Islet of Langerhans (tissue), 1 donor: ENCODE data around the gene STEAP4.

ENCODE experiments used
- FAIRE-seq: peaks from one replicate; lab custom pipeline; 2011; peaks lifted over from hg19 to GRCh38; lab: Jason Lieb, UNC

Gene STEAP4

DNA sequence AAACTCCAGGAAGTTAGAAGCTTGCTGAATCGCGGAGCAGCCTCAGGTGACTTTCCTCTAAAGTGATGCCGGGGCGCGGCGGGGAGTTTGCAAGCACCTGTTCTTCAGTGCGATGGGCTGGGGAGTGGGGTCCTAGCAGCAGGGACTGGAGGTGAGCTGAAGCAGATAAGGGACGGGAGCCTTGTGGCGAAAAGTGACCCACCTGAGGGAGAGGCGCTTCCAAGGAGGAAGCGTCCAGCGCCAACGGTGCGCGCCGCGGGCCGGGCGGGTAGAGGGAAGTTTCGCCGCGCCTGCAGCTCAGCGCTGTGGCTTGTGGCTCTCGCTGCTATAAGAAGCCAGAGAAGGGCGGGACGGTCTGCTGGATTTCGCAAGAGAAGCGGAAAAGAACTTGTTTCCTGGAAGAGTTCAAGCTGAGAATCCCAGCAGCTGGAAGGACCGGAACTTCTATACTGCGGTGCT is at the start of gene STEAP4:
STEAP4 (minus strand) TSS at position 305 of the 459 bp plus-strand sequence. CDS start 22,625 bp downstream, outside the sequence.
- FAIRE-seq = no peak

DNA sequence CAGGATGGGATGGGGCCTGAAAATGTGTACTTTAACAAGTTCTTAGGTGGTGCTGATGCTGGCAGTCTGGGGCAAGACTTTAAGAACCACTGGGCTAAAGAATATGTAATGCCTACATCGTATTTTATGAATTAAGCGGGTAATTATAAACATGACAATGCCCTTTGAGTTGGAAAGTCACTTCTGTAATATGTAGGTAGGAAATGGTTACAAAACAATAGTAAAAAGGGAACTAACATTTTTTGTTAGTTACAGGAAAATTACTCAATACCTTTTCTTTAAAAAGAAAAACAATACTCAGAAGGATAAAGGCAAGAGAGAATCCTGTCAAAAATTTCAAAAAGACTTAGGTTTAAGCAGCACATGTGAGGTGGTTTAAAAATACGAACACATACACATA is 48.3 kb upstream of the STEAP4 start:
- no peak for FAIRE-seq

DNA sequence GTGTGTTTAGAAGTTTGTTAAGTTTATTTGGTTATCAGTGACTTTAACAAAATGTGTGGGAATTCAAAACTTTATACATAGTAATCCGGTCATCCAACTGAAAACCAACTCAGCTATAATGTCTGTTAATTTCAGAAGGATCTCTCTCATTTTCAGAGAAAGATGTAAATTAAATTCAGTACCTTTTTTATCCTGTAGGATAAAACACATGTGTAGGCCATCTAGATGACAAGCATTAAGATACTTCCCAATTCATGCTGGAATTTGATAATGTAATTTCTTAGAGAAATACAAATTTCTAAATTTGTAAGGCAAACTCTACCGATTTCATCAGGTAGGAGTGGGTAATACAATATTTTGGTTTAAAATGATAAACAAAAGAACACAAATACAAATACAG is 43.4 kb upstream of the STEAP4 start:
- no peak for FAIRE-seq

- no peak for FAIRE-seq
These were observed 40.8 kb upstream of the STEAP4 start for GRCh38 chr7:88347517-88347916.

DNA sequence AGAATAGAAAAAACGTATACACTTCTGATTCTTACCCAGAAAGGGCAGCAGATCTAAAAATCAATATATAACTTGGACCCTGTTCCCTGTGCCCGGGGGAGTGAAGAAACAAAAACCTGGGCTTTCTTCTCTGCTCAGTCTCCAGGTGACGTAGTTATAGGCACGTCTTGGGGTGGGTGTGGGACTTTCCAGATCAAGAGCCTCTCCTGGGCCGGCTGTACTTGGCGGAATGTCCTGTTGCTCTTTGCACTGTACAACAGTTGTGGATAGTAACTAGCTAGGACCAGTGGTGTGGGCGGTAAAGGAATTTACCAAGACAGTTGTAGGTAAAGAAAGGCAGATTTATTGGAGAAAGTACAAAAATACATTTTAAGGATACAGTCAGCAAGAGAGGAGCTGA is 40.4 kb upstream of the STEAP4 start:
- no peak for FAIRE-seq

- FAIRE-seq = no peak
These were observed 39.7 kb upstream of the STEAP4 start for GRCh38 chr7:88346357-88346756.

DNA sequence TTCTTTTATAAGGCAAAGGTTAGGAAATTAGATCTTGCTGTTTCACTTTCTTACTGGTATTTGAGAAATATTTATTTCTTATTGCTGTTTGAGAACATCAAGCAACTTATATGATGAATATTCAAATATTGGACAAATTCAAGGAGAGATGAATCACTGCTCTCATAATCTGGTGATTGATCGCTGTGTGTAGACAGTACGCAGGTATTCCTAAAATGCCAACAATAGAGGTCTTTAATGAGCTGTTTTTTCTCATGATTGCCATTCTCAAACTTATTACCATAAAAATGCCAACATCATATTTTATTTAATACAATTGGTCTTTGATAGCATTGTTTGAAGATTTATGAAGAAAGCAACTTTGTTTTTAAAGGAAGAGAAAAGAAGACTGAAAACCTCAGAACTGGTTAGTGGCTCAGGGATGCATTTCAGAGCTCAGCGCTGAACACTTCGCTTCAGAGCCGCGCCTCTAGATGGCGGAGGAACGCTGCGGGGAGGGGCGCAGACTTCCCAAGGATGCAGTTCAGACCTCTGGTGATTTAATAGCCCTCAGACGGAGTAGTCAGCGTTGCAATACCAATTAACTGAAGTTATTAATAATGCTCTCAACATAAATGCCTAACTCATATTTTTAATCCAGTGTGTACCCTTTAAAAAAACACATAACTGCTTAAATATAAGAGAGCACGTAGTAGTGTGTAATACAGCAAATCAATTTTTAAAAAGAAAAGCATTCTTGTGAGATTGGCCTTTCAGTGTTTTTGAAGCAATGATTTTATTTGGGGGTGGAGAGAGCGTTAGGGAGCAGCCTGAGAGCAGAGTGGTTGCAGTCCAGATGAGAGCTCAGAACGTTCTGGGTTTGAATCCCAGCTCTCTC is 38.5 kb upstream of the STEAP4 start:
- peak; percentile 61 for FAIRE-seq

DNA sequence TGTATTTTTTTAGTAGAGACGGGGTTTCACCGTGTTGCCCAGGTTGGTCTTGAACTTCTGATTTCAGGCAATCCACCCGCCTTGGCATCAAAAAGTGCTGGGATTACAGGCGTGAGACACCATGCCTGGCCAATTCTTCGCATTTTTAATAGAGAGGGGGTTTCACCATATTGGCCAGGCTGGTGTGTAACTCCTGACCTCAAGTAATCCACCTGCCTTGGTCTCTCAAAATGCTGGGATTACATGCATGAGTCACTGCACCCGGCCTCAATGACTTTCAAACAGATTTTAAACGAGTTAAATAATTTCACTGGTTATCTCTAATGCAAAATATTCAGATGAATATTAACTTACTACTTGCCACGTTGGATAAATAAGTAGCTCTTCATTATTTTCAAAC is 37.6 kb upstream of the STEAP4 start:
- FAIRE-seq = no peak

DNA sequence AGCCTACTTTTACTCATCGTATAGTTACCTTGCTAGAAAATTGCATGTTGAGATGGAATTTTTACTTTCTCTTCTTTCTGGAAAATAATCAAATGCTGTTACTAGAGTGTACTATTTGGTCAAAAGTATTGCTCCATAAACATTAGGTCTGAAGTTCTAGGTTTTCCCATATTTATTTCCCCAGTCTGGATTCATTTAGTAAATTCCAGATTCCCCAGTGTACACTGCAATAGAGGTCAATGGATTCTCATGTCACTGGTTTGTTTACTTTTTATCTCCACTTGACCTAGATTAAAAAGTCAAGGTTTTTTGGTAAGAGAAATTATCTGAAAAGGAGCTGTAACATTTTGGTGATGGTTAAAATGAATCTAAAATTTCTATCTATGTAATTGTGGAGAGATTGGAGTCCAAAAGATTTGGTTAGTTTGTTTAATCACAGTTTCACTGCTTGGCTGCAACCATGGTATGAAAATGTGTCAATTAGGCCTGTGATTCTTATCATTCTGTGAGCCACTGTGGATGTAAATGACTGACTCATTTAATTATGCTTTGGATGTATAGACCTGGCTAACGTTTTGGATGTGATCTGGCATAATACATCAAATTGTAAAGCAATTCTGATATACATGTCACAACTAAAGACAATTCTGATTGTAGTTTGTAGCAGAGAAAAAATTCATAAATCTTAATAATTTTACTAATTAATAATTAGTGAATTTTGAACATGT is 32.7 kb upstream of the STEAP4 start:
- peak; percentile 30 for FAIRE-seq

GRCh38 chr7:88338503-88338902 is 31.8 kb upstream of the STEAP4 start:
- no peak for FAIRE-seq

- FAIRE-seq = no peak
These were observed 30.9 kb upstream of the STEAP4 start for GRCh38 chr7:88337572-88337971.

- FAIRE-seq = no peak
These were observed 24.6 kb upstream of the STEAP4 start for GRCh38 chr7:88331322-88331721.

DNA sequence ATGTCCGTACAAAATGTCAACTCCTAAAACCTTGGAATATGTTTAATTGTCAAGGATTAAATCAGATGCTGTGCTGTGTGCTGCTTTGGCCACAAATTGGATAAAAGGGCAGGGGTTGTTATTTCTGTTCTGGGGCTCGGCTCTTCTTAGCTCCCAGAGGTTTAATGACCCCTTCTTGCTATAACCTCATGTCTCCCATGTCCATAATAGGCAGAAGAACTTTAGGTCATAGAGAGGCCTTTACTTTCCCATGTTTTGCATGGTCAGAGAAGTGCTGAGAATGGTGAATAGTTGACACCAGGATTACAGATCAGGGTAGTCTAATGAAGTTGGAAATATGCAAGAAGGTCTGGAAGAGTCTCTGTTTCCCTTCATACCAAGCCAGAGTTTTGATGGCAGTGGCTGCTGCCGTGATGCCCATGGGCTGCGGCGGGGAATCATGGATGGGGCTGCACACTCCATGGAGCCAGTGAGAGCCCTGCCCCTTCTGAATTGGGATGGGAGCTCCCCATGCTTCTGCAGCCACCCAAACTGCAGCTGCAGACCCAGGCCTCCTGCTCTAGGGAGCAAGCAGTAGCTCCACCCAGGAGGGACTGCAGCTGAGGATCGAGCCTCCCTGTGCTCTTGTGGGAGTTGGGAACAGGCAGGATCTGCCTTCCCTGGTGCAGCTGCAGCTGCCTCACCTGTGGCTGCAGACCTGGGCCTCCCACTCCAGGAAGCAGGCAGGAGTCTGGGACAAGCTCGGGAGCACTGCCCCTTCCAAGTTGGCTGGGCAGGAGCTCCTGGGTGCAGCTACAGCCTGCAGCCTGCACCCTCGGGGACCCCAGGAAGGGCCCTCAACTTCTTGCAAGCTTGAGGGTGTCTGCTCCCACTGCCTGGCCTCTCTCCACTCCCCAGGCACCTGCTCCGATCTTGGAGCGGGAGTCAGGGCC is 23.1 kb upstream of the STEAP4 start:
- FAIRE-seq = no peak

GRCh38 chr7:88328787-88329186 is 22.1 kb upstream of the STEAP4 start:
- no peak for FAIRE-seq

DNA sequence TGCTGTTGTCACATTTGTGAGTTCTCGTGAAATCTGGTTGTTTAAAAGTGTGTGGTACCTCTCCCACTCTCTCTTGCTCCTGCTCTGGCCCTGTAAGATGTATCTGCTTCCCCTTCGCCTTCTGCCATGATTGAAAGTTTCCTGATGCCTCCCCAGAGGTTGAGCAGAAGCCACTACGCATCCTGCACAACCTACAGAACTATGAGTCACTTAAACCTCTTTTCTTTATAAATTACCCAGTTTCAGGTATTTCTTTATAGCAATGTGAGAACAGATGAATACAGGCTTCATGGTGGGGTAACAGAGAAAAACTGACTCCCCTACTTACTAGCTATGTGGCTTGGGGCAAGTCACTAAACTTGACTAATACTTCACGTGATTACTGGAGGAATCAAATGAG is 18.0 kb upstream of the STEAP4 start:
- no peak for FAIRE-seq

DNA sequence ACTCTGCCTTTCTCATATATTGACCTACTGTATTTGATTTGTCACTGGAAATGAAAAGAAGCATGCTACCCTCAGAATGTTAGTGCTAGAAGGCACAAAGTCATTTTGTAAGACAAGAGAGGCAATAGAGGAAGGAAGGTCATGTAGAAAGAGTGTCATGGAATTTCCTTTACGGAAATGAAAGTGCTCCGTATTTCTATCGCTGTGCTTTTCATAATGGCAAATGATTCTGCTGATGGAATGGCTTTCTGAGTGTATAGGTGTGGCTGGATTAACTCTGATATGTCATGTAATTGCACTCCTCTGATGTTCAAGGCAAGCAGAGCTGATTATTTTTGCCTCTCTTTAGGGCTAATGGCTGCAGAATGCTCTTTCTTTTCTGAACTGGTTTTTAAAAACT is 15.5 kb upstream of the STEAP4 start:
- no peak for FAIRE-seq

GRCh38 chr7:88321694-88322093 is 15.0 kb upstream of the STEAP4 start:
- no peak for FAIRE-seq

GRCh38 chr7:88318196-88318595 is 11.5 kb upstream of the STEAP4 start:
- FAIRE-seq = no peak

DNA sequence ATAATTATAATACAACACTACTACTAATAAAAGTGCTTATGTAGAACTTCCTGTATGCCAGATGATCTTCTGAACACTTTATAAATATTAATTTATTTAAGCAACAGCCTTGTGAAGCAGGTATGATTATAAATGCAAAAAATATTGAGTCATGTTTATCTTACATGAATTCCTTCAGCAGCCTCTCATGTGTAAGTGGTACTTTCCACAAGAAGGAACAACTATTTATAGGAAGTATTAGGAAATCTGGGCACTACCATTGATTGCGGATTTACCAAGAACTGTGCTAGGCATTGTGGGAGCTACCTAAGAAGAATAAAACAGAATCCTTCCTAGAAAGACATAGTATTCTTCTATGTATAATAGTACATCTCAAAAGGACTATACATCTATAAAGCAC is 10.7 kb upstream of the STEAP4 start:
- FAIRE-seq = no peak

DNA sequence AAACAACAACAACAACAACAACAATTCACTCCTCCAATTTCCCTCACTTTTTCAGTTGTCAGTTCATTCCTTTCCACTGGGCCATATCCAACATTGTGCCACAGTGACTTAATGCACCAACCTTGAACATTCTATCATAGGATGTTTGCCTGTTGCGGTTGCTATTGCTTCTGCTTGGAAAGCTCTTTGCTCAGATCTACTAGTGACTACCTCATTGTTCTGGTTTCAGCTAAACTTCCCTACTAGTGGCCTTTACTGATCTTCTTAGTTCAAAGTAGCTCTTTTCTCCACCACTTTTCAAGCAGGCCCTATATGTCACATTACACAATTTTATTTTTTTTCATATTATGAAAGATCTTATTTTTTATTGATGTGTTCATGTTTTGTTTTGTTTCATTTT is 9.8 kb upstream of the STEAP4 start:
- no peak for FAIRE-seq

GRCh38 chr7:88315522-88315921 is 8.8 kb upstream of the STEAP4 start:
- FAIRE-seq = no peak

DNA sequence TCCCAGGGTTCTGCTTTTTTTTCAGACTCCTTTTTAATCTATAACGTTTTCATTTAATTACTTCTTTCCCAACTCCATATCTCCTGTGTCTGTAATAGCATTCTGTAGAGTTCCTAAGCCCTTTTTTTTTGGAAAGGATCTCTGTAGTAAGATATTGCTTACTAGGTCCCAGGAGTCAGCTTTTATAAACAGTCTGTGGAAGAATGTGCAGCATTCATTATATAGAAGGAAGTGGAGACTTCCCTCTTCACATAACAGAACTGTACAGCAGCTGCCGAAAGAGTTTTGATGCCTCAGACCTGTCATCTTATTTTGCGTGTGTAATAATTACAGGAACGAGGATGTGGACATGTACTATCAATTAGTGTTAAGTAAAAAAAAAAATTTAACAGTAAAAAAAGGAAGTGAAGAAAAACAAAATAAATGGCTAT is 7.4 kb upstream of the STEAP4 start:
- FAIRE-seq = no peak
